Activated naive CD4-positive, alpha-beta T cell (primary cell): ENCODE results near the gene ALOX15B.
"Not testable (repeated sequence)": the region's sequence is repeated elsewhere in the genome, so short reads cannot be mapped to it uniquely, and the experiment has no call there.

Experiments
- DNase-seq, 4 experiments: peaks; one replicate each; lab custom pipeline; 2025; lab: John Stamatoyannopoulos, UW

ALOX15B gene

GRCh38 chr17:8062807-8063483, 24.1 kb downstream of the ALOX15B start:
- no peak for DNase-seq

- DNase-seq: no peak
These were observed 25.1 kb downstream of the ALOX15B start for GRCh38 chr17:8063761-8064534.

GRCh38 chr17:8064561-8065019, 25.7 kb downstream of the ALOX15B start:
- no peak for DNase-seq

- DNase-seq: no peak
These were observed 28.2 kb downstream of the ALOX15B start for GRCh38 chr17:8066841-8067775.

GRCh38 chr17:8067806-8068205, 28.9 kb downstream of the ALOX15B start:
- no peak for DNase-seq

- no peak for DNase-seq
These were observed 30.1 kb downstream of the ALOX15B start for GRCh38 chr17:8068736-8069586.

- DNase-seq: no peak
These were observed 30.7 kb downstream of the ALOX15B start for GRCh38 chr17:8069587-8069860.

- DNase-seq: no peak
These were observed 32.6 kb downstream of the ALOX15B start for GRCh38 chr17:8071496-8071895.

GRCh38 chr17:8072341-8072728, 33.5 kb downstream of the ALOX15B start:
- DNase-seq: no peak

GRCh38 chr17:8072729-8073461, 34.0 kb downstream of the ALOX15B start:
- DNase-seq: peak in 2 of 4 experiments; percentile 21

GRCh38 chr17:8073627-8074484, 35.0 kb downstream of the ALOX15B start:
- DNase-seq: peak; percentile 70 to 82 (median 76)

GRCh38 chr17:8074554-8074953, 35.7 kb downstream of the ALOX15B start:
- DNase-seq: no peak

GRCh38 chr17:8075081-8075480, 36.2 kb downstream of the ALOX15B start:
- DNase-seq: no peak

GRCh38 chr17:8075574-8076342, 36.9 kb downstream of the ALOX15B start:
- DNase-seq: no peak

- no peak for DNase-seq
These were observed 37.8 kb downstream of the ALOX15B start for GRCh38 chr17:8076502-8077266.

GRCh38 chr17:8077939-8078338, 39.1 kb downstream of the ALOX15B start:
- not testable (repeated sequence) for DNase-seq

GRCh38 chr17:8079291-8080207, 40.7 kb downstream of the ALOX15B start:
- peak; percentile 48 to 74 (median 60) for DNase-seq
